ENCODE data around the gene ABI3BP.

Gene ABI3BP

GRCh38 chr3:100932491-100932890, 60.7 kb downstream of the ABI3BP start:
- no peak for DNase-seq

- DNase-seq, result no peak
Observed at GRCh38 chr3:100928638-100929428, 64.4 kb downstream of the ABI3BP start.

GRCh38 chr3:100927775-100928174, 65.4 kb downstream of the ABI3BP start:
- no peak for DNase-seq

GRCh38 chr3:100915706-100916495, 77.3 kb downstream of the ABI3BP start:
- DNase-seq, result no peak

- no peak for DNase-seq
Observed at GRCh38 chr3:100913870-100914648, 79.2 kb downstream of the ABI3BP start.

- DNase-seq, result no peak
Observed at GRCh38 chr3:100912976-100913545, 80.2 kb downstream of the ABI3BP start.

GRCh38 chr3:100912571-100912970, 80.7 kb downstream of the ABI3BP start:
- no peak for DNase-seq

- DNase-seq, result no peak
Observed at GRCh38 chr3:100911956-100912355, 81.3 kb downstream of the ABI3BP start.

GRCh38 chr3:100910986-100911385, 82.2 kb downstream of the ABI3BP start:
- DNase-seq, result no peak

GRCh38 chr3:100902572-100902971, 90.6 kb downstream of the ABI3BP start:
- no peak for DNase-seq

GRCh38 chr3:100900671-100901335, 92.4 kb downstream of the ABI3BP start:
- DNase-seq, result no peak

- no peak for DNase-seq
Observed at GRCh38 chr3:100899440-100900091, 93.7 kb downstream of the ABI3BP start.

GRCh38 chr3:100898681-100899080, 94.5 kb downstream of the ABI3BP start:
- DNase-seq, result no peak

- DNase-seq, result no peak
Observed at GRCh38 chr3:100896994-100897393, 96.2 kb downstream of the ABI3BP start.

GRCh38 chr3:100893590-100893989, 99.6 kb downstream of the ABI3BP start:
- no peak for DNase-seq

- no peak for DNase-seq
Observed at GRCh38 chr3:100893108-100893507, 100.1 kb downstream of the ABI3BP start.

GRCh38 chr3:100891827-100892226, 101.4 kb downstream of the ABI3BP start:
- DNase-seq, result no peak

GRCh38 chr3:100891033-100891432, 102.2 kb downstream of the ABI3BP start:
- DNase-seq, result no peak

- no peak for DNase-seq
Observed at GRCh38 chr3:100888881-100889280, 104.3 kb downstream of the ABI3BP start.

- no peak for DNase-seq
Observed at GRCh38 chr3:100882571-100882984, 110.6 kb downstream of the ABI3BP start.

GRCh38 chr3:100880845-100881244, 112.4 kb downstream of the ABI3BP start:
- DNase-seq, result no peak

- no peak for DNase-seq
Observed at GRCh38 chr3:100880072-100880471, 113.1 kb downstream of the ABI3BP start.

All from NCI-H345 (cell line).